ENCODE measurements around the gene SCN11A. TPM values are rescaled to one million over a fixed set of nuclear protein-coding genes. Genes with fewer than 3 reads are reported as not detected.
A peak's percentile ranks its signal among the peaks of the same experiment; 100 is the strongest.

SCN11A gene
- total RNA-seq, 2 experiments from 2014 or later, result 0.13 to 0.25 TPM

GRCh38 chr3:39065197-39065596, 13.5 kb upstream of the SCN11A start:
- peaks cover 20% of the 10 kb centered on the region; the same call in 1 of the 2 replicates for H3K79me2 ChIP-seq (ENCODE audit: insufficient read depth, low read depth, low read length)
- H4K20me1 ChIP-seq (ENCODE audit: insufficient read depth, low read length), result no peaks in the 10 kb centered on the region
- TF ChIP-seq CTCF (conservative IDR thresholded peaks at IDR 0.05; ENCODE audit: low read length), result peak; percentile 79
- no peak for TF ChIP-seq EZH2phosphoT487 (IDR thresholded peaks at IDR 0.05; ENCODE audit: borderline replicate concordance, low read depth, low read length)
- POLR2A ChIA-PET, result interaction anchor here (0.7 to 1.2 kb wide), 4 partner anchors 16 to 382 kb away, joined by 3 to 5 read pairs (median 4); no protein-coding TSS in a partner anchor
- CTCF ChIA-PET (ENCODE audit: unreplicated experiment), result interaction anchor here (0.6 kb wide), 1 partner anchor 75 kb away, joined by 3 read pairs; no protein-coding TSS in a partner anchor
- H3K9me3 ChIP-seq (ENCODE audit: low read length), result peaks cover 5% of the 10 kb centered on the region; the same call in 1 of the 2 replicates
- H3K9me2 ChIP-seq (ENCODE audit: insufficient read depth, low read length), result no peaks in the 10 kb centered on the region
- peak; percentile 81 for DNase-seq (ENCODE audit: low spot score)
- no peak overlapping the region for H2AFZ ChIP-seq (ENCODE audit: low read length)
- peak overlapping the region; percentile 31 for H3K27ac ChIP-seq (ENCODE audit: low read depth, low read length, poor library complexity, severe bottlenecking)
- no peak overlapping the region for H3K4me3 ChIP-seq (ENCODE audit: low read depth, low read length, poor library complexity, severe bottlenecking)
- peak overlapping the region; percentile 42 for H3K4me2 ChIP-seq (ENCODE audit: low read length)
- no TSS peak for BruUV-seq (replicated peaks)
- intact Hi-C loops (cut with micrococcal nuclease; ENCODE audit: unreplicated experiment), result no loop called here
- peaks cover 16% of the 10 kb centered on the region for H3K4me1 ChIP-seq (ENCODE audit: insufficient read depth, low read length, poor library complexity, severe bottlenecking)
- H3K36me3 ChIP-seq (ENCODE audit: insufficient read depth, low read length), result peaks cover 42% of the 10 kb centered on the region

GRCh38 chr3:39064646-39065045, 12.9 kb upstream of the SCN11A start:
- Histone ChIP-seq H2AFZ (ENCODE audit: low read length) (no peak overlapping the region), H3K4me3 (ENCODE audit: low read depth, low read length, poor library complexity, severe bottlenecking) (no peak overlapping the region), H3K27ac (ENCODE audit: low read depth, low read length, poor library complexity, severe bottlenecking) (peak overlapping the region; percentile 31), H3K9me2 (ENCODE audit: insufficient read depth, low read length) (no peaks in the 10 kb centered on the region), H3K9me3 (ENCODE audit: low read length) (peaks cover 9% of the 10 kb centered on the region; the same call in 1 of the 2 replicates), H3K36me3 (ENCODE audit: insufficient read depth, low read length) (peaks cover 37% of the 10 kb centered on the region), H4K20me1 (ENCODE audit: insufficient read depth, low read length) (no peaks in the 10 kb centered on the region), H3K79me2 (ENCODE audit: insufficient read depth, low read depth, low read length) (peaks cover 24% of the 10 kb centered on the region; the same call in 1 of the 2 replicates), H3K4me1 (ENCODE audit: insufficient read depth, low read length, poor library complexity, severe bottlenecking) (peaks cover 16% of the 10 kb centered on the region), H3K4me2 (ENCODE audit: low read length) (peak overlapping the region; percentile 42)
- CTCF ChIA-PET (ENCODE audit: unreplicated experiment), result interaction anchor here (0.6 kb wide), 1 partner anchor 76 kb away, joined by 3 read pairs; no protein-coding TSS in a partner anchor
- no peak for DNase-seq (ENCODE audit: low spot score)
- intact Hi-C loops (cut with micrococcal nuclease; ENCODE audit: unreplicated experiment), result no loop called here
- POLR2A ChIA-PET, result interaction anchor here (1.2 kb wide), 1 partner anchor 16 kb away, joined by 5 read pairs; no protein-coding TSS in a partner anchor
- no TSS peak for BruUV-seq (replicated peaks)
- TF ChIP-seq EZH2phosphoT487 (IDR thresholded peaks at IDR 0.05; ENCODE audit: borderline replicate concordance, low read depth, low read length) (no peak), CTCF (conservative IDR thresholded peaks at IDR 0.05; ENCODE audit: low read length) (no peak)

GRCh38 chr3:39063143-39063542, 11.4 kb upstream of the SCN11A start:
- POLR2A ChIA-PET, result no interaction called here
- TF ChIP-seq EZH2phosphoT487 (IDR thresholded peaks at IDR 0.05; ENCODE audit: borderline replicate concordance, low read depth, low read length) (no peak), CTCF (conservative IDR thresholded peaks at IDR 0.05; ENCODE audit: low read length) (no peak)
- CTCF ChIA-PET (ENCODE audit: unreplicated experiment), result no interaction called here
- H3K4me2 ChIP-seq (ENCODE audit: low read length), result no peak overlapping the region
- no peak overlapping the region for H2AFZ ChIP-seq (ENCODE audit: low read length)
- H3K9me3 ChIP-seq (ENCODE audit: low read length), result peaks cover 9% of the 10 kb centered on the region; the same call in 1 of the 2 replicates
- H3K36me3 ChIP-seq (ENCODE audit: insufficient read depth, low read length), result peaks cover 26% of the 10 kb centered on the region
- no peaks in the 10 kb centered on the region for H3K9me2 ChIP-seq (ENCODE audit: insufficient read depth, low read length)
- intact Hi-C loops (cut with micrococcal nuclease; ENCODE audit: unreplicated experiment), result no loop called here
- peaks cover 24% of the 10 kb centered on the region; the same call in 1 of the 2 replicates for H3K79me2 ChIP-seq (ENCODE audit: insufficient read depth, low read depth, low read length)
- peaks cover 11% of the 10 kb centered on the region for H3K4me1 ChIP-seq (ENCODE audit: insufficient read depth, low read length, poor library complexity, severe bottlenecking)
- BruUV-seq (replicated peaks), result no TSS peak
- no peak for DNase-seq (ENCODE audit: low spot score)
- no peaks in the 10 kb centered on the region for H4K20me1 ChIP-seq (ENCODE audit: insufficient read depth, low read length)
- no peak overlapping the region for H3K27ac ChIP-seq (ENCODE audit: low read depth, low read length, poor library complexity, severe bottlenecking)
- no peak overlapping the region for H3K4me3 ChIP-seq (ENCODE audit: low read depth, low read length, poor library complexity, severe bottlenecking)
